ENCODE results near the gene SORD.
"Not testable (repeated sequence)": the region's sequence is repeated elsewhere in the genome, so short reads cannot be mapped to it uniquely, and the experiment has no call there.

DNA sequence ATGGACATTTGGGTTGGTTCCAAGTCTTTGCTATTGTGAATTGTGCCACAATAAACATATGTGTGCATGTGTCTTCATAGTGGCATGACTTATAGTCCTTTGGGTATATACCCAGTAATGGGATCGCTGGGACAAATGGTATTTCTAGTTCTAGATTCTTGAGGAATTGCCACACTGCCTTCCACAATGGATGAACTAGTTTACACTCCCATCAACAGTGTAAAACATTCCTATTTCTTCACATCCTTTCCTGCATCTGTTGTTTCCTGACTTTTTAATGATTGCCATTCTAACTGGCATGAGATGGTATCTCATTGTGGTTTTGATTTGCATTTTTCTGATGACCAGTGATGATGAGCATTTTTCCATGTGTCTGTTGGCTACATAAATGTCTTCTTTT, 7.9 kb upstream of the SORD start:
- not testable (repeated sequence) for TF ChIP-seq REST (IDR thresholded peaks at IDR 0.05; ENCODE audit: low read depth); POLR2A (IDR thresholded peaks at IDR 0.05; ENCODE audit: borderline replicate concordance, extremely low read depth, insufficient read depth, insufficient read length)
- TF ChIP-seq, protein P1, sequence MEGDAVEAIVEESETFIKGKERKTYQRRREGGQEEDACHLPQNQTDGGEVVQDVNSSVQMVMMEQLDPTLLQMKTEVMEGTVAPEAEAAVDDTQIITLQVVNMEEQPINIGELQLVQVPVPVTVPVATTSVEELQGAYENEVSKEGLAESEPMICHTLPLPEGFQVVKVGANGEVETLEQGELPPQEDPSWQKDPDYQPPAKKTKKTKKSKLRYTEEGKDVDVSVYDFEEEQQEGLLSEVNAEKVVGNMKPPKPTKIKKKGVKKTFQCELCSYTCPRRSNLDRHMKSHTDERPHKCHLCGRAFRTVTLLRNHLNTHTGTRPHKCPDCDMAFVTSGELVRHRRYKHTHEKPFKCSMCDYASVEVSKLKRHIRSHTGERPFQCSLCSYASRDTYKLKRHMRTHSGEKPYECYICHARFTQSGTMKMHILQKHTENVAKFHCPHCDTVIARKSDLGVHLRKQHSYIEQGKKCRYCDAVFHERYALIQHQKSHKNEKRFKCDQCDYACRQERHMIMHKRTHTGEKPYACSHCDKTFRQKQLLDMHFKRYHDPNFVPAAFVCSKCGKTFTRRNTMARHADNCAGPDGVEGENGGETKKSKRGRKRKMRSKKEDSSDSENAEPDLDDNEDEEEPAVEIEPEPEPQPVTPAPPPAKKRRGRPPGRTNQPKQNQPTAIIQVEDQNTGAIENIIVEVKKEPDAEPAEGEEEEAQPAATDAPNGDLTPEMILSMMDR (IDR thresholded peaks at IDR 0.05 in 2 of 3, conservative IDR thresholded peaks at IDR 0.05 in 1 of 3; ENCODE audit: borderline replicate concordance in 1 of 3, insufficient read depth in 1 of 3, low read depth in 2 of 3, low read length in 2 of 3): not testable (repeated sequence)

All from HCT116 (cell line).